Measurements from ENCODE around the gene FUT8. TPM values are rescaled to one million over a fixed set of nuclear protein-coding genes. Genes with fewer than 3 reads are reported as not detected.
"Not testable (repeated sequence)": the region's sequence is repeated elsewhere in the genome, so short reads cannot be mapped to it uniquely, and the experiment has no call there.

Gene FUT8
- total and polyA plus RNA-seq, 9 donors, result 18.1 to 51.1 (median 27.4) TPM

GRCh38 chr14:65465584-65465983 is 53.1 kb downstream of the FUT8 start:
- no peaks in the 10 kb centered on the region for H3K27me3 ChIP-seq
- DNase-seq, result no peak
- no peak overlapping the region for H3K27ac ChIP-seq
- no peaks in the 10 kb centered on the region for H3K9me3 ChIP-seq
- peaks cover 3% of the 10 kb centered on the region for H3K4me1 ChIP-seq (ENCODE audit: insufficient read depth)
- TF ChIP-seq POLR2A (IDR thresholded peaks at IDR 0.05) (no peak), CTCF (IDR thresholded peaks at IDR 0.05) (no peak), EP300 (IDR thresholded peaks at IDR 0.05) (no peak)
- no peak overlapping the region for H3K4me3 ChIP-seq
- intact Hi-C loops (cut with DNase I), result no loop called here
- 90 to 100% (median 93%) methylated on average over 1 of the region's 1 CpG for WGBS, 3 donors
- H3K36me3 ChIP-seq, result no peaks in the 10 kb centered on the region

- H3K4me3 ChIP-seq; H3K9me3 ChIP-seq; H3K4me1 ChIP-seq (ENCODE audit: insufficient read depth); H3K27ac ChIP-seq; H3K36me3 ChIP-seq; intact Hi-C loops (cut with DNase I); H3K27me3 ChIP-seq; DNase-seq: not testable (repeated sequence)
- whole genome bisulfite sequencing, 3 donors, result 89 to 91% (median 90%) methylated on average over 8 of the region's 8 CpGs
Observed at GRCh38 chr14:65467926-65468325, 55.4 kb downstream of the FUT8 start.

- Histone ChIP-seq H3K4me3 (no peak overlapping the region), H3K36me3 (no peaks in the 10 kb centered on the region), H3K9me3 (no peaks in the 10 kb centered on the region), H3K4me1 (ENCODE audit: insufficient read depth) (peaks cover 3% of the 10 kb centered on the region), H3K27ac (no peak overlapping the region), H3K27me3 (no peaks in the 10 kb centered on the region)
- no peak for TF ChIP-seq POLR2A (IDR thresholded peaks at IDR 0.05)
- no peak for TF ChIP-seq CTCF (IDR thresholded peaks at IDR 0.05)
- WGBS, 3 donors, result 86 to 95% (median 87%) methylated on average over 10 to 11 of the region's 11 CpGs
- DNase-seq, result no peak
- intact Hi-C loops (cut with DNase I), result no loop called here
Observed at GRCh38 chr14:65469903-65470302, 57.4 kb downstream of the FUT8 start.

GRCh38 chr14:65470404-65470880 is 57.9 kb downstream of the FUT8 start:
- WGBS, 3 donors, result 93 to 97% (median 93%) methylated on average over 13 of the region's 13 CpGs
- no peak for TF ChIP-seq EP300 (IDR thresholded peaks at IDR 0.05)
- TF ChIP-seq CTCF (IDR thresholded peaks at IDR 0.05), result no peak
- TF ChIP-seq POLR2A (IDR thresholded peaks at IDR 0.05), result no peak
- intact Hi-C loops (cut with DNase I), result no loop called here
- H3K27me3 ChIP-seq, result no peaks in the 10 kb centered on the region
- H3K27ac ChIP-seq, result no peak overlapping the region
- H3K36me3 ChIP-seq, result no peaks in the 10 kb centered on the region
- no peak overlapping the region for H3K4me3 ChIP-seq
- peaks cover 3% of the 10 kb centered on the region for H3K4me1 ChIP-seq (ENCODE audit: insufficient read depth)
- no peaks in the 10 kb centered on the region for H3K9me3 ChIP-seq
- DNase-seq, result peak in 1 of 5 donors; percentile 17

- TF ChIP-seq CTCF (IDR thresholded peaks at IDR 0.05) (no peak), EP300 (IDR thresholded peaks at IDR 0.05) (no peak), POLR2A (IDR thresholded peaks at IDR 0.05) (no peak)
- peaks cover 3% of the 10 kb centered on the region for H3K4me1 ChIP-seq (ENCODE audit: insufficient read depth)
- H3K9me3 ChIP-seq, result no peaks in the 10 kb centered on the region
- no peak for DNase-seq
- H3K27ac ChIP-seq, result no peak overlapping the region
- intact Hi-C loops (cut with DNase I), result no loop called here
- 83 to 87% (median 85%) methylated on average over 5 of the region's 5 CpGs for WGBS, 3 donors
- H3K27me3 ChIP-seq, result no peaks in the 10 kb centered on the region
- H3K36me3 ChIP-seq, result no peaks in the 10 kb centered on the region
- H3K4me3 ChIP-seq, result no peak overlapping the region
Observed at GRCh38 chr14:65471038-65471878, 58.7 kb downstream of the FUT8 start.
